Esophagus mucosa (tissue), 1 donor: ENCODE results near the gene CCP110. TPM values are rescaled to one million over a fixed set of nuclear protein-coding genes. Genes with fewer than 3 reads are reported as not detected.
A peak's percentile ranks its signal among the peaks of the same experiment; 100 is the strongest.

ENCODE experiments used
- ATAC-seq: fragments of 200-7000 bp; cut with Tn5 transposase; one replicate; pipeline ENCODE4 v1.9.1; 2020
- total RNA-seq: library from RNA; stranded (reverse); gene quantifications from one replicate; pipeline ENCODE4 v1.2.4, GENCODE V29; 2023
- donor health status: DM: yes; HTN: yes; CAD: no.

Gene CCP110
- total RNA-seq, 1 donor from 2014 or later: 6.2 TPM

GRCh38 chr16:19555186-19555937, 31.6 kb downstream of the CCP110 start, which contains the start of gene VPS35L:
Gene VPS35L, plus strand, starts transcription at chr16:19555703. Its CDS starts 27 bp downstream, at chr16:19555730.
- peak; percentile 98 for ATAC-seq

GRCh38 chr16:19555938-19556771, 32.4 kb downstream of the CCP110 start:
- ATAC-seq: peak; percentile 2

- no peak for ATAC-seq
Measured at GRCh38 chr16:19559242-19559910, 35.6 kb downstream of the CCP110 start.

GRCh38 chr16:19560078-19560477, 36.3 kb downstream of the CCP110 start:
- ATAC-seq: no peak

- ATAC-seq: no peak
Measured at GRCh38 chr16:19563377-19563776, 39.6 kb downstream of the CCP110 start.

GRCh38 chr16:19566362-19566761, 42.6 kb downstream of the CCP110 start:
- no peak for ATAC-seq

- no peak for ATAC-seq
Measured at GRCh38 chr16:19567560-19567959, 43.8 kb downstream of the CCP110 start.

- no peak for ATAC-seq
Measured at GRCh38 chr16:19573997-19574396, 50.3 kb downstream of the CCP110 start.

GRCh38 chr16:19574615-19575014, 50.9 kb downstream of the CCP110 start:
- no peak for ATAC-seq

- no peak for ATAC-seq
Measured at GRCh38 chr16:19578378-19578971, 54.7 kb downstream of the CCP110 start.

- no peak for ATAC-seq
Measured at GRCh38 chr16:19582050-19582831, 58.5 kb downstream of the CCP110 start.

GRCh38 chr16:19583665-19584300, 60.0 kb downstream of the CCP110 start:
- peak; percentile 82 for ATAC-seq

GRCh38 chr16:19588661-19589060, 64.9 kb downstream of the CCP110 start:
- ATAC-seq: no peak

- ATAC-seq: no peak
Measured at GRCh38 chr16:19589106-19589505, 65.4 kb downstream of the CCP110 start.

- no peak for ATAC-seq
Measured at GRCh38 chr16:19589771-19590302, 66.1 kb downstream of the CCP110 start.

GRCh38 chr16:19595043-19595767, 71.5 kb downstream of the CCP110 start:
- peak; percentile 95 for ATAC-seq

- no peak for ATAC-seq
Measured at GRCh38 chr16:19598805-19599510, 75.2 kb downstream of the CCP110 start.

GRCh38 chr16:19599968-19600716, 76.4 kb downstream of the CCP110 start:
- peak; percentile 56 for ATAC-seq
